Suprapubic skin (tissue), 3 donors: ENCODE results near the gene COX7A2.

Experiments used
- CTCF ChIP-seq, 2 donors: fragments of 200-600 bp in 1 of 2; fragments of 450-650 bp in 1 of 2; sonication (generic) in 1 of 2; IDR thresholded peaks; one replicate each; pipeline ENCODE4 v1.5.1; 2016 to 2019; ENCODE audit warnings: antibody characterized with exemption in 2 of 2, mild to moderate bottlenecking in 1 of 2, moderate library complexity in 1 of 2
- POLR2A ChIP-seq, 2 donors: fragments of 450-650 bp; IDR thresholded peaks; one replicate each; pipeline ENCODE4 v1.6.1; 2017; ENCODE audit warnings: antibody characterized with exemption in 2 of 2, mild to moderate bottlenecking in 2 of 2, moderate library complexity in 2 of 2

GRCh38 chr6:75243333-75244062 is at the start of gene COX7A2:
- TF ChIP-seq CTCF (IDR thresholded peaks at IDR 0.05) (no peak), POLR2A (IDR thresholded peaks at IDR 0.05) (peak; percentile 49 to 85)
